Testis (tissue), 2 donors: ENCODE measurements around the gene C12orf76.
"Not testable (repeated sequence)": the region's sequence is repeated elsewhere in the genome, so short reads cannot be mapped to it uniquely, and the experiment has no call there.

Experiments used
- POLR2A ChIP-seq: fragments of 450-650 bp; IDR thresholded peaks from one replicate; pipeline ENCODE4 v1.6.1; 2017; ENCODE audit warnings: antibody characterized with exemption, mild to moderate bottlenecking, moderate library complexity
- TF ChIP-seq, protein P1 (sequence below), 3 experiments: fragments of 450-650 bp in 2 of 3; fragments of 200-600 bp in 1 of 3; sonication (generic) in 1 of 3; IDR thresholded peaks; one replicate each; pipeline ENCODE4 v1.5.1; 2016 to 2019; ENCODE audit warnings: antibody characterized with exemption in 3 of 3, mild to moderate bottlenecking in 2 of 3, moderate library complexity in 1 of 3

DNA sequence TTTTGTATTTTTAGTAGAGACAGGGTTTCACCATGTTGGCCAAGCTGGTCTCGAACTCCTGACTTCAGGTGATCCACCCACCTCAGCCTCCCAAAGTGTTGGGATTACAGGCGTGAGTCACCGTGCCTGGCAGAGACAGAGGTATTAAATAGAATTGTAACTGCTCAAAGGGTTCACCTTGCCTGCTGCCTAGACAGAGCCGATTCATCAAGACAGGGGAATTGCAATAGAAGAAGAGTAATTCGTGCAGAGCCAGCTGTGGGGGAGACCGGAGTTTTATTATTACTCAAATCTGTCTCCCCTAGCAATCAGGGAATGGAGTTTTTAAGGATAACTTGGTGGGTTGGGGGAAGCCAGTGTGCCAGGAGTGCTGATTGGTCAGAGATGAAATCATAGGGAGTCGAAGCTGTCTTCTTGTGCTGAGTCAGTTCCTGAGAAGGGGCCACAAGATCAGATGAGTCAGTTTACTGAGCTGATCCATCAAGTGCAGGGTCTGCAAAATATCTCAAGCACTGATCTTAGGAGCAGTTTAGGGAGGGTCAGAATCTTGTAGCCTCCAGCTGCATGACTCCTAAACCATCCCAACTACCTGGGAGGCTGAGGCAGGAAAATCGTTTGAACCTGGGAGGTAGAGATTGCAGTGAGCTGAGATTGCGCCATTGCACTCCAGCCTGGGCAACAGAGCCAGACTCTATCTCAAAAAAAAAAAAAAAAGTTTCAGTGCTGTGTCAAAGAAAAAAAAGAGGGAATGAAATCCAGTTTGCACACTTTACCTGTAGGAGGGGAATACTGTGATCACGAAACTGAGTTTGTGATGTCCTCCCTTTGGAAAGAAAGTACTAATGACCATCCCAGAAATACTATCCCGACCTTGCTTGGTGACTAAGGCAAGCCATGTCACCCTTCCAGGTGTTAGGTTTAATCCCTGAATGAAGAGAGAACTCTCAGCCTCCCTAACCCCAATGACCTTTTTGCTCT lies 7.3 kb upstream of the C12orf76 start:
- TF ChIP-seq, protein P1, sequence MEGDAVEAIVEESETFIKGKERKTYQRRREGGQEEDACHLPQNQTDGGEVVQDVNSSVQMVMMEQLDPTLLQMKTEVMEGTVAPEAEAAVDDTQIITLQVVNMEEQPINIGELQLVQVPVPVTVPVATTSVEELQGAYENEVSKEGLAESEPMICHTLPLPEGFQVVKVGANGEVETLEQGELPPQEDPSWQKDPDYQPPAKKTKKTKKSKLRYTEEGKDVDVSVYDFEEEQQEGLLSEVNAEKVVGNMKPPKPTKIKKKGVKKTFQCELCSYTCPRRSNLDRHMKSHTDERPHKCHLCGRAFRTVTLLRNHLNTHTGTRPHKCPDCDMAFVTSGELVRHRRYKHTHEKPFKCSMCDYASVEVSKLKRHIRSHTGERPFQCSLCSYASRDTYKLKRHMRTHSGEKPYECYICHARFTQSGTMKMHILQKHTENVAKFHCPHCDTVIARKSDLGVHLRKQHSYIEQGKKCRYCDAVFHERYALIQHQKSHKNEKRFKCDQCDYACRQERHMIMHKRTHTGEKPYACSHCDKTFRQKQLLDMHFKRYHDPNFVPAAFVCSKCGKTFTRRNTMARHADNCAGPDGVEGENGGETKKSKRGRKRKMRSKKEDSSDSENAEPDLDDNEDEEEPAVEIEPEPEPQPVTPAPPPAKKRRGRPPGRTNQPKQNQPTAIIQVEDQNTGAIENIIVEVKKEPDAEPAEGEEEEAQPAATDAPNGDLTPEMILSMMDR (IDR thresholded peaks at IDR 0.05) = not testable (repeated sequence)
- TF ChIP-seq POLR2A = not testable (repeated sequence)
